ENCODE measurements around the gene ABCC3.
A peak's percentile ranks its signal among the peaks of the same experiment; 100 is the strongest.
"Not testable (repeated sequence)": the region's sequence is repeated elsewhere in the genome, so short reads cannot be mapped to it uniquely, and the experiment has no call there.

Gene ABCC3

DNA sequence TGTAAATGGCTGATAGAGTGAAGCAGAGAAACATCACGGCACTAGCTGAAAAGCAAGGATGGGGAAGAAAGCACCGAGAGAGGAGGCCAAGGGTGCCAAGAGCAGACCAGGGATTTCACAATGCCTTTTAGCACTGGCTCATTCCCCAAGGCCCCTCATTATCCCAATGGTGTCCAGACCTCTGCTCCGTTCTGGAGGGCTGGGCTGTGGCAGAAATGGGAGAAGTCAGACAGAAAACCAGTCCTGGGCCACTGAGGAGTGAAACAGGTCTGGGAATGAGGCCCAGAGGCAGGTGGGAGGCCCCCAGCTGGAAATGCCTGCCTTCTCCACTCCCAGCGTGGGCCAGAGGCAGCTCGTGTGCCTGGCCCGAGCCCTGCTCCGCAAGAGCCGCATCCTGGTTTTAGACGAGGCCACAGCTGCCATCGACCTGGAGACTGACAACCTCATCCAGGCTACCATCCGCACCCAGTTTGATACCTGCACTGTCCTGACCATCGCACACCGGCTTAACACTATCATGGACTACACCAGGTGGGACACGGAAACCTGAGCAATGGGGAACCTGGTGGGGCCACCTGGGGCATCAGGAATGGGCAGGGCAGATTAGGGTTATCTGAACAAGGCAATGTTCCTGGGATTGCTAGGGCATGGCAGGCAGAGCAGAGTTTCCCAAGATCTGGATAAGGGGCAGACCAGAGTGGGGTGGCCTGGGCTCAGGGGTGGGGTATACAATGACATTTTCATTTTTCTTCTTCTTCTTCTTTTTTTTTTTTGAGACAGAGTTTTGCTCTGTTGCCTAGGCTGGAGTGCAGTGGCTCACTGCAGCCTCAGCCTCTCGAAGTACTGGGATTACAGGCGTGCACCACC, 52.8 kb downstream of the ABCC3 start:
- DNase-seq: no peak

DNA sequence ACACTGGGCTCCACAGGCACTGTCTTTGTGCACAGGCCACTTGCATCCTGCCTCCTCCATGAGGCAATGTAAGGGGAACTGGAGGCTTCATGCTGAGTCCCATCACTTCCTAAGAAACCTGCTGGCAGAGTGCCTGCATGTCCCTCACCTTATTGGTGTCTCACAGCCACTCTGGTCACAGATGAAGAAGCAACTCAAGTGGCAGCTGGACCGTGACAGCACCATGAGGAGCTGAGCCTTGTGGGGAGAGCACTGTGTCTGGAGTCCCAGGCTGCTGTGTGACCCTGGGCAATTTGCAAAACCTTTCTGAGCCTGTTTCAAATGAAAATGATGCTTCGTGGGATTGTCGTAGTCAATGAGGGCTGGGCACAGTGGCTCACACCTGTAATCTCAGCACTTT, 53.6 kb downstream of the ABCC3 start:
- no peak for DNase-seq

DNA sequence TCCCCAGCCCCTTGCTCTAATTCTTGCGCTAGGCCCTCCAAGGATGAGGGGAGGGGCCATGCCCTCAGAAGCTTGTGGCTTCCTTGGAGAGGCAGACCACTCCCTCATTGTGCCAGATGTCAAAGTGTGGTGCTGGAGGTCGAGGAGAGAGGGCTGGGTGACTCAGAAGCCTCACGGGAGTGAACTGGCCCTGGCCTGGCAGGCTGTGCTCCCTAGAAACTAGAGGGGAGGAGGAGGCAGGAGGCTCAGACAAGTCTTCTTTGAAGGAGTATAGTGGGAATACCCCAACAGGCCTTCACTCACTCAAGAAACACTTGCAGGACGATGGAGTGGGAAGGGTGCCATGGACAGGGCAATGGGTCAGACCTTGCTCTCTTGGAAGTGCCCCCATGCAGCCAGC, 54.6 kb downstream of the ABCC3 start:
- no peak for DNase-seq

DNA sequence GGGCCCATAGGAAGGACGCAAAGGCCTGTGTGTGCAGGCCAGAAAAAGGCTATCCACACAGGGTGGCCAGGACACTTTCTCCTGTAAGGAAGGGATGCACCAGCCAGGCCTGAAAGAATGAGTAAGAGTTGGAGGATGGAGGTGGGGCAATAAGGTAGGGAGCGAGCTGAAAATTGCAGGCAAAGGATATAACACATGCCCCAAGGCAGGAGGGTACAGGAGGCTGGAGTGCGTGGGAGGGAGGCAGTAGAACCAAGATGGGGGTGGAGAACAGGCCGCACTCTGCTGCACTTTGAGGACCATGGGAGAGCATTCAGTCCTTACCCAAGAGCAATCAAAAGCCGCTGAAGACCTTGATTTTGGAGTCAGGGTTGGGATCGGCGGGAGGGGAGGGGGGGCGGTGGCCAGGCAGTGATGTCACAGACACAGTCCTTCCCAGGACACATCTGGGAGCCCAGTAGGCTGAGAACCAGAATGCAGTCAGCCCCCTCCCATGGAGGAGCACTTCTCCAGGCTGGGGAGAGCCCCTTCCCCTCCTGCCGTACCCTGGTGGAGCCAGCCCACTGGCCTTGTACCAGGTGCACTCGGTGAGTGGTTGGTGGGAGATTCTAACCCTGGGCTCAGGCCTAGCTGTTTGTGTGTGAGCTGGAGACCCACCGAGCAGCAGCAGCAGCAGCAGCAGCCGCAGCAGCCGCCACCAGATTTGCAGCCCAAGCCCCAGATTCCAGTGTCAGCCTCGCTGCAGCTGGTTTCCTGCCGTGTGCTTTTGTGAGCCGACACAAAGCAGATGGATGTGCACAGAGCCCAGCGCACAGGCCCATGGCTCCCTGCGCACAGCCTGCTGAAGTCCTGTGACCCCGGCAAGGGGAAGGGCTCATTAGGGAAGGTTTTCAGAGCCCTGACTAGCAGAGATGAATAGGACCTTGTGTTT, 55.5 kb downstream of the ABCC3 start:
- no peak for DNase-seq

DNA sequence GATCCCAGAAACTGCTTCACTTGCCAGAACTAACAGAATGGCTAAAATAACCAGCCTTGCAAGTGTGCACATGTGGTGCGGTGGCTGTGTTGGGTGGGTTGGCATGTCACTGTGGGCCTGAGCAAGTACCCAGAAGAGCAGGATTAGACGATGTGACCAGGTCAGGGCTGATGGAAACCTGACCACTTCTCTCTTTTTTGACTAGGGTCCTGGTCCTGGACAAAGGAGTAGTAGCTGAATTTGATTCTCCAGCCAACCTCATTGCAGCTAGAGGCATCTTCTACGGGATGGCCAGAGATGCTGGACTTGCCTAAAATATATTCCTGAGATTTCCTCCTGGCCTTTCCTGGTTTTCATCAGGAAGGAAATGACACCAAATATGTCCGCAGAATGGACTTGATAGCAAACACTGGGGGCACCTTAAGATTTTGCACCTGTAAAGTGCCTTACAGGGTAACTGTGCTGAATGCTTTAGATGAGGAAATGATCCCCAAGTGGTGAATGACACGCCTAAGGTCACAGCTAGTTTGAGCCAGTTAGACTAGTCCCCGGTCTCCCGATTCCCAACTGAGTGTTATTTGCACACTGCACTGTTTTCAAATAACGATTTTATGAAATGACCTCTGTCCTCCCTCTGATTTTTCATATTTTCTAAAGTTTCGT, 56.3 kb downstream of the ABCC3 start:
- DNase-seq: no peak

DNA sequence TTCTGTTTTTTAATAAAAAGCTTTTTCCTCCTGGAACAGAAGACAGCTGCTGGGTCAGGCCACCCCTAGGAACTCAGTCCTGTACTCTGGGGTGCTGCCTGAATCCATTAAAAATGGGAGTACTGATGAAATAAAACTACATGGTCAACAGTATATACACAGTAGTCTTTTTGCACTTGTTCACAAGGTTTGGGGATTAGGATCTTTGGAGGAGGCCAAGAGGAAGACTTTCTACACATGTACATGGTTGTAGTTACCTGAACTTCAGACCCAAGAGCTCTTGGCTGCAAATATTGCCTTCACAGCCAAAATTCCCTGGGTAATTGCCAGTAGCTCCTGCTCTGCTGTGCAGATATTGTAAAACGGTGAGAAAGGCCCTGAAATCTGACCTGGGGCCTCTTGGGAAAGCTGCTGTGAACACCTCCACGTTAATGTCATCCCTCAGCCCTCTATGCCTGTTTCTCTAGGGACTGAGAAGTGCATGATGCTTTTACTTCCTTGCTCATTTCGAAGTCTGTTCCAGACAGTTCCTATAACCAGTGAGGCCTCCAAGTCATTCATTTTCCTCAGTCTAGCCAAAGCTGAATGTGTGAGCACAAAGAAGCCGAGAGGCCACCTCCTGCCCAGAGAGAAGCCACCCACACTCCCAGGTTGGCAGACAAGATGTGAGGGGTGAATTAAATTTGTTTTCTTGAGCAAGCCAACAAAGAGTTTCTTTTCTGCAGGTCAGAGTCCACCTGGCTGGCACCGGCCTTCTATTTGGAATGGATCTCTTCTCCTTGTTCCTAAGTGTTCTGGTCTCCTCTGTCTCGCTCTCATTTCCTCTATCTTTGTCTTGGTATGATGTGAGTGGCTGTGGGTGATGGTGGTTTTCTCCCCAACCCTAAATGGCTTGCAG, 57.1 kb downstream of the ABCC3 start:
- DNase-seq: no peak

DNA sequence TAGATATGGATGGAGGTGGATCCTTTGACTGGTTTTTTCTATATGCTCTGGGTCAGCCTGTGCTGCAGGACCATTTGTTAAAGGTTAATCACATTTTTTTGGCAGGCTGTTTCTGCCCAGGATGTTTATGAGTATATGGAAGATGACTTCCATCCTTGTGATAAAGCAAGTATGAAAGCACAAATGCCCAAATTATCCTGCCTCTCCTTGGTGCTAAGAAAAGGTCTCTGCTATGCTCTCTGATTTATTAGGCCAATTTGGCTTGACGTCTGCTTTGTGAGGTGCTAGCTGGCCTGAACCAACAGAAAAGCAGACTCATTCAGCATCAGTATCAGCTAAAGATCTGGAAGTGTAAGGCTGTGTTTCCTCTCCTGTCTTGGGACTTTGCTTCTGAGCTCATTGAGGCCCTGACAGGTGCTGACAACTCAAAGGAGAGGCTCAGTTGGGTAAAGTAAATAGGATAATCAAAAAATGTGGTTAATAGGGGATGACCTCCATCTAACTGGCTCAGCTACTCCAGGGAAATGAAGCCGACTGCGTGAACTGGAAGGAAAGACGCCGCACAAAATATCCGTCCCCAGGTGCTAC, 57.9 kb downstream of the ABCC3 start:
- no peak for DNase-seq

DNA sequence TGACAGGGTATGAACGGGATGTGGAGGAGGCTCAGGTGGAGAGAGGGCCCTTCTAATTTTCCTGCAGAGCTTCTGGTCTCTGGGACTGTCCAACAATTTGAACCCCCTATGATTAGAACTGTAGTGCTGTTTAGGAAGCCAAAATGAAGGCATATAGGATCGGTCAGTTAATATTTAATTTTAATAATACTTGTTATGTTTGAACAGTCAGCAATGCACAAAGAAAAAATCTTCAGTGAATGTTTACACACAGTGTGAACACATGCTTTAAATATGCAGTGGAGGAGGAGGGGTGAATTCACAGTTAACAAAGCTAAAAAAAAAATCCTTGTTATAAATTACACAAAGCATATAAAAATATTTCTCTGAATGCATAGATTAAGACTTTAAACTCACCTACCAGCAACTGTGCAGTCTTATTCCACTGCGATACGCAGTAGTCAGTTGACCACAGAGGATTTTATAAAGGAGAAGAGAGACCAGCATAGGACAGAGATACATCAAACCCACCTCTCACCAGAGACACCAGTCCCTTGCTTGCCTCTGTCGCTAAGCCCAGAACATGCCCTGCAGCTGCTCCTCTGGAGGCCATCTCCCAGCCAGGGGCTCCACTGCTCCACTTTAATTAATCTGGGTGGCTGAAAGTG, 58.5 kb downstream of the ABCC3 start:
- no peak for DNase-seq

DNA sequence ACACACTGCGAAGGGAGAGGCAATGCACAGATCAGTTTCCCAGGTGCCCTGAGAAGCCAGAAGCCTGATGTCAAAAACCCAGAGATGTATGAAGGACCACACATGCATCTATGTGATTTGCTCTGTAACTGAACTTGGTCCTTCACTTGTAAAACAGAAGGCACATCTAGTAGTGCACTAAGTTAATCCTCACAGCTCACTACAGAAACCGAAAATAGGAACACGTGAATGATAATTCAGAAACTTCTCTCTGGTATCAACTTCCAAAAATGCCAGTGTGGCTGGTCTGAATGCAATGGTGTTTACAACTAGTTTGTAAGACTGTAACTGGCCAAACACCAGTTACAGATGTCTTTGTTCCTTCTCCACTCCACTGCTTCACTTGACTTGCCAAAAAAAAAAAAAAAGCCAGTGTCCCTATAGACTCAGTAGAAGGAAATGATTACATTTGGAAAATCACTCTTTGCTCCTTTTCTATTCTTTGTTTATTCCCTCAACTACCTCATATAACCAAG, 61.7 kb downstream of the ABCC3 start:
- DNase-seq: no peak

DNA sequence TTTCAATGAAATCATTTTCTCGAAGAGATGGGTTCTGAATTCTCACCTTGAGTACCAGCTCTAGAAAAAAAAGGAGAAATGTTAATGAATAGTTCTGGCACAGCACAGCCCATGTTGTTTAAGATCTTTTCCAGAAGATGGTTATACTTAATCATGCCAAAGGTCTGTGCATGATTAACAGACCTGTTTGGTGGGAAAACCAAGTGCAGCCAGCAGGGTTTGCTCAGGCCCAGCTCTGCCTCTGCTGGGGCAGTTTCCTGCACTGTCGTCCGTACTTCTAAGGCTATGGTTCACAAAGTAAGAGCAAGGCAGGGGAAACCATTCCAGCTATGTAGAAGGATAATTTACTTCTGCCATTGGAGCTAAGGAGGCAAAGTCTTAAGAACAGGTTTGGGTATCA, 62.4 kb downstream of the ABCC3 start:
- no peak for DNase-seq

DNA sequence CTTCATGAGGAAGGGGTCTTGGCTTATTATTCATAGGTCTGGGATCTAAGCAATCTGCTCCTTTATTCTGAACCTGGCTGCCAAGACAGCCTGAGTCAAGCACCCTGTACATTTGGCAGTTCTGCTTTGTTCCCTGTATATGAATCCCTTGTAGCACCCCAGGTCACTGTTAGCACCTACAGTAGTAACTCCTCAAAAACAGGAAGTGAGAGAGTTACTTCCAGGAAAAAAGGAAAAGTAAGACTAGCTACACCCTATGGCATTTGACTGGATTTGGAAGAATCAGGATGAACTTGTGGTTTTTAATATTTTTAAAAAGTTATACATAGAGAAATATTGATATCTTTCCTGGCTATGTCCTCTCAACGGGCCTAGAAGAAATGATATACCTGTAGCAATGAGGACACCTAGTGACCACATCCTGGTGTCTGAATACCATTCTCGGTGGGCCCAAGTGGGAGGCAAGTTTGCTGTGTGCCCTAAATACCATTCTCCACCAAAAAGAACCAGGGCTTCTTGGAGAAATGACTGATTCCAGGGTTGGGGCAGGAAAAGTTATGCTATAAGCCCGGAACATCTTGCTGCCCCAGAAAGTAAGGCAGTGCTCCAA, 63.1 kb downstream of the ABCC3 start:
- no peak for DNase-seq

DNA sequence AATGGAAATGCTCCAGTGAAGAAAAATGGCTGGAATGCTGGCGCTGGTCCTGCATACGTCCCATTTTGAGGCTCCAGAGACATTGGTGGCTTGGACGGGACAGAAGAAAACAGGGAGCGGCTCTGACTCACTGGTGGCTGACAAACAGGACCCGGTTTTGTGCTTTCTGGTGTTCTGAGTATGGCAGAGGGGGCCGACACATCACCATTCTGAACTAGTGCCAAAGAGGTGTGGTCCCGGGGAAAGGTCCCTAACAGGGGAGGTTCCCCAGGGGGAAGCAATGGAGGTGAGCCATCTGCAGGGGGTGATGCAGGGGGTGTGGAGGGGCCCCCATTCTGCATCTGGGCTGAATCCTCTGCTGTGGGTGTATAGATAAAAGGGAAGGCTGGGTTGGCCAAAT, 64.7 kb downstream of the ABCC3 start:
- no peak for DNase-seq

DNA sequence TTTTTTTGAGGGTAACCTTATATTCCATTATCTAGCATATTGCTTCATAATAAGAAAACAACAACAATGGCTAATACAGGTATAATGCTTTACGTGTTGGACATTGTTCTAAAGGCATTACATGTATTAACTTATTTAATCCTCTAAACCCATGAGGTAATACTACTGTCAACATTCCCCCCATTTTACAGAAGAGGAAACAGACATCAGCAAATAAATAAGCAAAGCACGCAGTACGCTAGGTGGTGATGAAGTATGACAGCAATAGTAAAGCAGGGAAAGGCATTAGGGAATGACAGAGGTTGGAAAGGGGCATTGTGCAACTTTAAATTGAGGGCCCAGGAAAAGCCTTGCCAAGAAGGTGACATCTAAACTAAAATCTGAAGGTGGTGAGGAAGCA, 68.5 kb downstream of the ABCC3 start:
- no peak for DNase-seq

DNA sequence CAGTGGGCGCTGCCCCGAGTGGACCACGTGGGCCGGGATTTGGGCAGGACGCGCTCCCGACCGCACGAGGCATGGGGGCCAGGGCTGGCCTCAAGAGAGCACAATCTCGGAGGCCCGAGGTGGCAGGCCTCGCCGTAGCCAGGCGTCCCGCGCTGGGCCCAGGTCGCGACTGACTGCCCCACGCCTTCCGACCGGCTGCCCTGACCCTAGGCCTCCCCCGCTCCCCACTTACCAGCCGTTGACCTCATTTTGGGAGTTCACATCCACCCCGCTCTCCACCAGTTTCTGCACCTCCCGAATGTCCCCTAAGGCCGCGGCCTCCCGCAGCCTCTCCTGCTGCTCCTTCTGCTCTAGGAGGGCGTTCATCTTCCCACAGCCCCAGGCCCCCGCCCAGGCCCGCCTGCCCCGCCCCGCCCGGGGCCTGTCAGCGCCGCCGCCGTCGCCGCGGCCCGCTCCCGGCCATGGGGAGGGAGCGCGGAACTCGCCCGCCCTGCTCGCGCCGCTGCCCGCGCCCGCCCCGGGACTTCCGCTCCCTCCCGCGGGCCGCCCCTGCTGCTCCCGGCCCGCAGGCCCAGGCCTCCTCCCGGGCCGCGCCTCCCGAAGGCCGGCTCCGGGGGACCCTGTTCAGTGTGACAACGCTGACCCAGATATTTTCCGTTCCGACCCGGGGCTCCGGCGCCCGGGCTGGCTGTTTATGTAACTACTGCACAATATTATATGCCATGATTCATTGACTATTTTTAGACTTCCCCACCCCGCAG, 72.8 kb downstream of the ABCC3 start, which contains the start of gene ANKRD40:
Gene ANKRD40 (minus strand): TSS at position 626 of the 761 bp plus-strand sequence. CDS start 260 bp downstream, at position 366.
- peak; percentile 58 for DNase-seq

DNA sequence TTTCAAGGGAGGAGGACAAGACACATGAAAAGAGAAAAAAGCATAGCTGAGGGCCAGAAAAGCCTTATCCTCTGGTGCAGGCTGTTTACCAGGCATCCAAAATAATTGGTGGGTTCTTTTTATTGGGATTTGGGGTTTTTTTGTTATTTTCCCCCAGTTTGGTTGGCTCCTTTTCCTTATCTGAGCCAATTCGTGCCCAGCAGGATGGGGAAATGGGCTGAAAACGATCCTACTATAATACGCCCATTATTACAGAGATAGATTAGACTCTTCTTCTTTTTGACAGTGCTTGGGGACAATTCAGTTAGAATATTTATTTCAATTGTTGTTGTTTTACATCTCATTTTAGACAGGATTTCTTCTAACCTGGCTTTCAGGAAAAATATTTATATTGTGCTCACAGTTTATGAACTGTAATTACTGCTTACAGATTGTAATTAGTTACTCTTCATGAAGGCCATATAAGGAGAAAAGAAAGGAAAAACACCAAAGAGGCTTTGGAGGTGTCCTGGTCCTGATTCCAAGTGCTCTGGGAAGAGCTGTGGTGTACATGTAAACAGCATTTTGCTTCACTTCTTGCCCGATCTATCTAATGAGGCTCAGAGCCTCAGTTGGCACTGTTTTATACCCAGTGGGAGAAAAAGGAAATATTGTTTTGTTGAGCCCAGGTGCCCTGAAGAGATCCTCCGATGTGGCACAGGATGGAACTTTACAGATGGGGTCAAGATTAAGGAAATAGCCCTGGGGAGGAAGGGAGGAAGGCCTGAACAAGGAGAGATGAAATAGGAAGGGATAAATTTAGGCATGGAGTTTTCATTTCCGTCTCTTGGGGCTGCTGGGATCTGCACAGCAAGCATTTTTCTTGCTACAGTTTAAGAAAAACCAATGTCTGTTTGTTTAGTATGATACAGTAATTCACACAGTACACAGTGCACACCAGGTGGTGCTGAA, 73.6 kb downstream of the ABCC3 start:
- DNase-seq: no peak

DNA sequence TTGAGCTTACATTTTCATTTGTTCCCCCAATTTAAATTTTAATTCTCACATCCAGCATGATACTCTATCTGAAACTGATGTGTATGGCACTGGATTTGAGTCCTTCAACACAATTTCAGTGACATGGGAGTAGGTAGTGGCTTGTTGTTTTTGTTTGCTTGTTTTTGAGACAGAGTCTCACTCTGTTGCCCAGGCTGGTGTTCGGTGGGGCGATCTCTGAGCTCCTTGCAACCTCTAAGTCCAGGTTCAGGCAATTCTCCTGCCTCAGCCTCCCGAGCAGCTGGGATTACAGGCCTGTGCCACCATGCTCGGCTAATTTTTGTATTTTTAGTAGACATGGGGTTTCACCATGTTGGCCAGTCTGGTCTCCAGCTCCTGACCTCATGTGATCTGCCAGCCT, 74.4 kb downstream of the ABCC3 start:
- DNase-seq: not testable (repeated sequence)

DNA sequence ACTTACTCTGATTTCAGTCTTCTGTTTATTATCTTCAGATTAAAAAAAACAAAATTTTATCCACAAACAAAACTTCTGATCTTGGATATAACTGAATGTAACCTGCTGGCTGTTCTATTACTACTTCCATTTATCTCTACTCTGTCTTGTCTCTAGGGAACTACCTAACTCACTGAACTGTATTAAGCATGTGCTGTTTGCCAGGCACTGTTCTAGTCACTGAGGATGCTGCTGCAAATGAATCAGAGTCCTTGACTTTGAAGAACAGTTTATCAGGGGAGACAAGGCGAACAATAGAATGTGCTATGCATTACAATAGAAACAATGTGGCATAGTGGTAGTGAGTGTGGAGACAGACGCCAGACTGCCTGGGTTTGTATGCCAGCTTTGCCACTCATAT, 75.3 kb downstream of the ABCC3 start:
- no peak for DNase-seq

DNA sequence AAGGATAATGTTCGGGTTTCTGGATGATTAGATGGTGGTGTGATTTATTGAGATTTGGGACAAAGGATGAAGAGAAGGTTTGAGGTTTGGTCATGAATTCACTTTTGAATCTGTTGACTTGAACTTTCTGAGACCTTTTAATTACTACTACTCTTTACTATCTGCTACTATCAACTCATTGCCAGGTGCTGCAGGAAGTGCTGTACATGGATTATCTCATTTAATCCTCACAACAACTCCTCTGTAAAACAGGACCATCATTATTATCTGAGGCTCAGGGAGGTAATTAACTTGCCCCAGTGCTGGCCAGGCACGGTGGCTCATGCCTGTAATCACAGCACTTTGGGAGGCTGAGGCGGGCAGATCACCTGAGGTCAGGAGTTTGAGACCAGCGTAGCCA, 76.0 kb downstream of the ABCC3 start:
- no peak for DNase-seq

DNA sequence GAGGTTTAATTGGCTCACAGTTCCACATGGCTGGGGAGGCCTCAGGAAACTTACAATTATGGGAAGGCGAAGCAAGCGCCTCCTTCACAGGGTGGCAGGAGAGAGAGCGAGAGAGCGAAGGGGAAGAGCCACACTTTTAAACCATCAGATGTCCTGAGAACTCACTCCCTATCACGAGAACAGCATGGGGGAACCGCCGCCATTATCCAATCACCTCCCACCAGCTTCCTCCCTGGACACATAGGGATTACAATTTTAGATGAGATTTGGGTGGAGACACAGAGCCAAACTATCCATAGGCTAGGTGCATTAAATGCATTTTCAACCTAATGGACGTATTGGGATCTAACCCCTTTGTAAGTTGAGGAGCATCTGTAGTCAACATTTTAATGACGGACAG, 78.0 kb downstream of the ABCC3 start:
- DNase-seq: no peak

Data from NCI-H187 treated with DMSO at 0.1 percent for 48 hours (cell line).